MM.1S (cell line): Measurements from ENCODE around the gene EXOC6.

ENCODE experiments used
- CTCF ChIP-seq: fragments of 300-600 bp; sonication (generic); IDR thresholded peaks from 2 replicates; pipeline ENCODE4 v1.5.1; 2016; ENCODE audit warnings: antibody characterized with exemption, low read length, mixed read lengths
- EZH2 ChIP-seq: fragments of 300-600 bp; sonication (generic); optimal IDR thresholded peaks from 2 replicates; pipeline ENCODE3; 2017; ENCODE audit warnings: low read depth, mild to moderate bottlenecking, antibody characterized with exemption, low read length, mixed read lengths
- EZH2phosphoT487 ChIP-seq: fragments of 300-600 bp; sonication (generic); IDR thresholded peaks from 2 replicates; pipeline ENCODE4 v1.6.1; 2018; ENCODE audit warnings: antibody characterized with exemption, low read length

- no peak for TF ChIP-seq CTCF
- no peak for TF ChIP-seq EZH2
- TF ChIP-seq EZH2phosphoT487 = no peak
Measured at GRCh38 chr10:93067443-93068365, 219.4 kb downstream of the EXOC6 start.
